Measurements from ENCODE around the gene ERCC5.

ERCC5 gene

DNA sequence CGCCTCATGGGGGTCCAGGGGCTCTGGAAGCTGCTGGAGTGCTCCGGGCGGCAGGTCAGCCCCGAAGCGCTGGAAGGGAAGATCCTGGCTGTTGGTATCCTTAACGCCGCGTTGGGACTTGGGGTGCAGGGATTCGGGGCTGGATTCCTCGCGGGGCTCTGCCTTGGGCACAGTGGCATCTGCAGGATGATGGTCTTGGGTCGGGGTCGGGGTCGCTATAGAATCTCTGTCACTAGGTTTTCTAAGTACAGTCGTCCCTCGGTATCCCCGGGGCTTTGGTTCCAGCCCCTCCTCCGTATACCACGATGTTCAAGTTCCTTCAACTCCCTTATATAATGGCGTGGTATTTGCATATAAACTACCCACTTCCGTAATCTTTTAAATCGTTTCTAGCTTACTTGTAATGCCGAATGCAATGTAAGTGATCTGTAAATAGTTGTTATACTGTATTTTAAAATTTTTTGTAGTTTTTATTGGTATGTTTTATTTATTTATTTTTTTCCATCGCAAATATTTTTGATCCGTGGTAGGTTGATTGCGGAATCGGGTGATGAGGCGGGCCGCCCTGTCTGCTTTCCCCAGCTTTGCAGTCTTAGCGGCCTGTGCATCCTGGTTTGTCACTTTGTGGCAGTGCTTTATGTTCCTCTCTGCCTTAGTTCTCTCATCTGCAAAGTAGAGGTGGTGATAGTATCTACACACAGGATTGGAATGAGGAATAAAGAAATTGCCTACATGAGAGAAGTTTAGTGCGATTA is 606 bp downstream of the ERCC5 start:
- DNase-seq = no peak

DNA sequence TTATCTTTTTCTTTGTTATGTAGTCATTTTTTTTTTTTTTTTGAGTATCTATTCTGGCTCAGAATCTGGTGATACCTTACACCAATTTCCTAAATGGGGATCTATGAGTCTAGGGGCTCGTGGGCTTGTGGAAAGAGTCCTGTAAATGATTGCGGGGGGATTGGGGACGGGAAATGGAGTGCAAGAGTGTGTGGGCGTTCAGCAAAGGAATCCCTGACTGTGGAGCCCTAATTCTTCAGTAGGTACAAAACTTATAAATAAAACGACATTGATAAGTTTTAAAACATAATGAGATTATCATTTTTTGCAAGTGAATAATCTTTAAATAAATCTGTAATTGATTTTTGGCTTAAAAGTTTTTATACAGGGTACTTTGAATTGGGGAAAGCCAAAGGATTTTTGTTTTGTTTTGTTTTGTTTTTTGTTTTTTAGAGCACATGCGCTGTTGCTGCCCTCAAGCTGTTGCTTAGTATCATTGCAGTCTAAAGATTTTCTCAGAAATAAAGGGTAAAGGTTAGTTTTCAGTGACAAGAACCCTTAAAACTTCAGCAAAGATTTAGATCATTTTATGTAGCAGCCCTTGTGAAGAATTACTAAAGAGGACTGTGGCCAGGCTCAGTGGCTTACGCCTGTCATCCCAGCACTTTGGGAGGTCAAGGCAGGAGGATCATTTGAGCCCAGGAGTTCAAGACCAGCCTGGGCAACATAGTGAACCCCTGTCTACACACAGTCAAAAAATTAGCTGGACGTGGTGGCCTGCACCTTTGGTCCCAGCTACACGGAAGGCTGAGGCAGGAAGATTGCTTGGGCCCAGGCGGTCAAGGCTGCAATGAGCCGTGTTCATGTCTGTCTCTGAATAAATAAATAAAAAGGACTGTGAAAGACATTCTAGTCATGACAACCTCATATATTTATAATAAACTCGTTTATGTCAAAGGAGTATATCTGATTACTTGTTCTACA is 1.7 kb downstream of the ERCC5 start:
- no peak for DNase-seq

GRCh38 chr13:102848956-102849355 is 3.1 kb downstream of the ERCC5 start:
- DNase-seq = no peak

- no peak for DNase-seq
Observed at GRCh38 chr13:102852556-102852955, 6.7 kb downstream of the ERCC5 start.

- DNase-seq = no peak
Observed at GRCh38 chr13:102854675-102855074, 8.8 kb downstream of the ERCC5 start.

- no peak for DNase-seq
Observed at GRCh38 chr13:102856557-102856956, 10.7 kb downstream of the ERCC5 start.

DNA sequence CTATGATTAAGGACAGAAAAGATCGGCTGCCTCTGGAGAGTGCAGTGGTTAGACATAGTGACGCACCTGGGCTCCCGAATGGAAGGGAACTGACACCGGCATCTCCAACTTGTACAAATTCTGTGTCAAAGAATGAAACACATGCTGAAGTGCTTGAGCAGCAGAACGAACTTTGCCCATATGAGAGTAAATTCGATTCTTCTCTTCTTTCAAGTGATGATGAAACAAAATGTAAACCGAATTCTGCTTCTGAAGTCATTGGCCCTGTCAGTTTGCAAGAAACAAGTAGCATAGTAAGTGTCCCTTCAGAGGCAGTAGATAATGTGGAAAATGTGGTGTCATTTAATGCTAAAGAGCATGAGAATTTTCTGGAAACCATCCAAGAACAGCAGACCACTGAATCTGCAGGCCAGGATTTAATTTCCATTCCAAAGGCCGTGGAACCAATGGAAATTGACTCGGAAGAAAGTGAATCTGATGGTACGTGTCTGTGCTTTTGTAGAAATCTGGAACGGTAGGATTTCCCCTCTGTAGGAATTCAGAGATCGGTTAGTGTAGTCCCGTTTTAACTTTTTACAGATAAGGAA is 16.9 kb downstream of the ERCC5 start:
- no peak for DNase-seq

DNA sequence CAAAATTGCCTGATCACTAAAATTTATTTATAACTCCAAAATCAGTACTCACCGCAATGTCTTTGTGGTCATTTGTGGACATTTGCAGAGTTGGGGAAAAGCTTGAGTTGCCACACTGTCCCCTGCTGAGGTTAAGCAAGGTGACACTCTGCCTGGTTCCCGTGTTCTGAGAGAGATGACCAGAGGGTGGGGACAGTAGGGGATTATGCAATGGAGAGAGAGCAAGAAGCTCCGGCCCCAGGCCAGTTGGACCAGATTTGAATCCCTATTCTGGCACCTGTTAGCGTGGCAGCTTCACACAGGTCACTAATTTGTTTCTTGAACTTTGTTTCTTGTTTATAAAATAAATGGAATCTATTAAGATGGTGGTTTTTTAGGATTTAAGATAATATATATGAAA is 17.8 kb downstream of the ERCC5 start:
- no peak for DNase-seq

DNA sequence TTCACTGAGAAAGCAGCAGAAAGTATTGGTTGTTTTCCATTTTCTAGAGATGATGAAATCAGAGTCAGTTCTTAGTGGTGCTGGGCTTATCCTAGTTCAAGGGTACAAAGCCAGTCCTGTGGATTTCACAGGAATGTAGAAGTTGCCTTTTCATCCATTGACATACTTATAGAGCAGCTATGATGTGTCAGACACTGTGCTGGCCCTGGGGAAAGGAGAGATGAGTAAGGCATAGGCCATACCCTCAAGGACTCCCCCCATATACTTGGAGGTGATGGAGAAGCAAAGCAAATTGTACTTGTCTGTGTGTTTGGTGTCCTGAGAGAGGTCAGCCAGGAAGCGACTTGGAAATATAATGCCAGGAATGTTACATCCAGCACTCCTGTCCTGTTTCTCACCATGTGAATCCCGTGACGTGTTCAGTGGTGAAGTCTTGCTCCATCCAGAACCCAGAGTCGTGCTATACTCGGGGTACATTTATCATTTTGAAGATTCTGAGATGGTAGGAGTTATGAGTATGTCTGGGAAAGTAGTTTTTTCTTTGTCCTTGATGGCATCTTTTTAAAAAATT is 22.6 kb downstream of the ERCC5 start:
- no peak for DNase-seq

DNA sequence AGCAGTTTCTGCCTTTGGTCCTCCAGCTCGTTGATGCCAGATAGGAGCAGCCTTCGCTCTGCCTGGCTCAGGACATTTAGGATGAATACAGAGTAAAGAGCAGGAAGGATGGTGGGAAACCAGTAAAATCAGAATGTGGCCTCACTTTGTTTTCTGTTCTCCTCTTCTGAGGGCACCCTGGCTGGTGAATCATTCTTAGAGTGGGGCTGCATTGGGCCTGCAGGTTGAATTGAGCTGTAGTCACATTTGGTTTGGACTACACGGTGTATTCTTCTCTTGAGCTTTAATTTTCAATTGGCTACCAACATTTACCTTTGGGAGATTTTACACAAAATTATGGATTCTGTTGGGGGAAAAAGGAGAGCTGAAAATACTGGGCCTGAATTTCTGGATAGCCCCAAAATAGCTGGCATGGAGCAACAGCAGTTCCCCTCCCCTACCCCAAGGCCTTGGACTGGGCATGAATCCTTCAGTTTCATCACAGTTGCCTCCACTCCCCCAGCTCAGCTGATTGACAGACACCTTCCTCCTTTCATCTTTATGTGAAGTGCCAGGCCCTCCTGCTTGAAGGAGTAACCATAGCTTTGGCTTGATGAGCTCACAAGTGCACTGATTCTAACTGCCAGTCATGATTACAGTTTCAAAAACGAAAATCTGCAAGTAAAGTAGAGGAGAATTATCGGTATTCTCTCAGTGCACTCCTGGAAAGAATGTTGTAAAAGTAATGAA is 24.3 kb downstream of the ERCC5 start:
- no peak for DNase-seq

- no peak for DNase-seq
Observed at GRCh38 chr13:102870677-102871415, 25.0 kb downstream of the ERCC5 start.

- DNase-seq = no peak
Observed at GRCh38 chr13:102872131-102872530, 26.3 kb downstream of the ERCC5 start.

DNA sequence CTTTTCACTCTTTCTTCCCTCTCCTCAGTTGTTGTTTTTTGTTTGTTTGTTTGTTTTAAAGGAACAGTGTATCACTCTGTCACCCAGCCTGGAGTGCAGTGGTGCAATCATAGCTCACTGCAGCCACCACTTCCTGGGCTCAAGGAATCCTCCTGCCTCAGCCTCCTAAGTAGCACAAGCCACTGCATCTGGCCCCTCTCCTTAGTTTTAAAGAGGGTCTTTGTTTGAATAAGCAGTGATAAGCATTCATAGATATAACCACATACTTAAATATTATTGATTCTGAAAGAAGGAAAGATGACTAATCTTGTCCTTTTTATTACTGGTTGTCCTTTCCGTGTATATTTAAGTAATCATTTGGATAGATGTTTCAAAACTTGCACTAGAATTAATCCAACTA is 26.7 kb downstream of the ERCC5 start:
- DNase-seq = no peak

DNA sequence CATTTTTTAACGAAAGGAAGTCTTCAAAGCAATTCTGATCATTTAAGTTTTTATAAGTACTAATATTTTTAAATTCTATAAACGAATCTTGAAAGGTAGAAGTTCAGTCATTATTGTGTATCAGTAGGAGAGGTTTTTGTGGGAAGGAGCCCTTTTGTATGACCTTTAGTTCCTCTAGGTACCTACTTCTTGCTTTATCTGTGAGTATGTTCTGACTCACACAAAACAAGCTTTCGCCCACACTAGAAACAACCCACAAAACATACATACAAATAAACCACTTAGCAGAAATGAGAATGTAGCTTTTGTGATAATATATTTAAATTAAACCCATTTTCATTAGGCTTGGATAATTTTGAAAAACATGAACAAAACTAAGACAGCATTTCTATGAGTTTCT is 27.8 kb downstream of the ERCC5 start:
- no peak for DNase-seq

GRCh38 chr13:102875256-102875655 is 29.4 kb downstream of the ERCC5 start:
- no peak for DNase-seq

GRCh38 chr13:102877303-102877702 is 31.5 kb downstream of the ERCC5 start:
- no peak for DNase-seq

- DNase-seq = no peak
Observed at GRCh38 chr13:102878481-102878880, 32.6 kb downstream of the ERCC5 start.

DNA sequence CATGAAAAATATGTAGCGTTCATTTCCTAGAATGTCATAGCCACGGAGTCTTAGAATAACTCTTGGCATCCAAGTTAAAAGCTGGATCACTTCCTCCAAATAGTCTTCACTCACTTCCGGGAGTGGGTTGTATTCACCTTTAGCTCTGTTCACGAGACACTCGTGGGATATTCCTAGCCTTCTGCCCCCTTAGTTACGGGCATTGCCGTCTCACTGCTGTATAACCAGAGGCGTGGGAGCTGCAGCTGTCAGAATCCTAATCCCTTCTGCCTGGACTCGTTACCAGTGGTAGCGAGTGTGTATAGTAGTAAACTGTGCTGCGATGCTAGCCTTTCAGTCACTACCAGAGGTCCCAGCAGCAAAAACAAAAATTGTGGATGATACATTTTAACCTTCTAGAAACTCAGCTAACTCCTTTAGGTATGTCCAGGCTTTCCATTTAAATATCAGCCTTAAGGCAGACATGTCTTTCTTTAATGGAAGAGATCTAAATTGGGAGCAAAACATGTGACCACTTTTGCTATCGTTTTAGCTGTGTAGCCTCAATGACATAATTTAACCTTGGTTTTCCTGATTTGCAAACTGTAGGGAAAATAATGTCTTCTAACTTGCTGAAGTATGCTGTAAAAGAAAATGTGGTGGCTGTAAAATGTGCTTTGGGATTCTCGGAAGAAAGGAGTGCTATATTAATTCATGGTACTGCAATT is 34.1 kb downstream of the ERCC5 start:
- no peak for DNase-seq

DNA sequence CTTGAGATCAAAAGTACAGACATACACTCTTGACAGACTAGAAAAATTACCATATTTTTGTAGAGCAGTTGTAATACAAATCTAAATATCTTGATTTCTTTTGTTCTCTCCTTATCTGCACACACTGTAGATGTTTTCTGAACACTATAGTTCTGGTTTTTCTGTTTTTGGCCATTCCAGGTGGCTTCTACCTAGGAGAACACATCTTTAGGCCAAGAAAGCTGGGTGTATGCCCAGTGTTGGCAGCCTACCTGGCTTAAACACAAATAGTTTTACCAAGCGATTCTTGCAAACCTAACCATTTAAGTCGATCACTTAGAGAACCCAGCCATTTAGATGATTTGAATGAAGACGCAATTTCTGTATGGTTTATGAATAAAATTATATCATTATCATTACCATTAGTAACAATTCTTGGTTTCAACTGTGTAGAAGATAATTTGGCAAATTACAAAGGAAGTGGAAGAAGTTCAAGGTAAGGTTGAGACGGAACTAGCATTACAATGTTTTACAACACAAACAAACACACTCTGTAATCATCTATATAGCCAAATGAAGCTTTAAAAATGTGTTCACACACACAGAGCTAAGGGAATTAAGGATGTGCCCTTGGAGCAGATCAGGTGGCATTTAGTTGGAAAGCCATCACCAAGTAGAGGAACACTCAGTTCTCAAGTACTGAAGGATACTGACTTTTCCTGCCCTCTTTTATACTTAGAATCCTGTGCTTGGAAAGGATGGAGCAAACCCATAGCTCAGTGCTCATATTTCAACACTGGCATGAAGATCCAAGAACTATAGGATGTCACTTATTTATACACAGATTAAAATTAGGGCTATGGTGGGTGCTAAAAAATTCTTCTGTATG is 36.2 kb downstream of the ERCC5 start:
- no peak for DNase-seq

GRCh38 chr13:102892503-102892902 is 46.7 kb downstream of the ERCC5 start:
- DNase-seq = no peak
